Measurements from ENCODE around the gene CACNA2D3.

Gene CACNA2D3

DNA sequence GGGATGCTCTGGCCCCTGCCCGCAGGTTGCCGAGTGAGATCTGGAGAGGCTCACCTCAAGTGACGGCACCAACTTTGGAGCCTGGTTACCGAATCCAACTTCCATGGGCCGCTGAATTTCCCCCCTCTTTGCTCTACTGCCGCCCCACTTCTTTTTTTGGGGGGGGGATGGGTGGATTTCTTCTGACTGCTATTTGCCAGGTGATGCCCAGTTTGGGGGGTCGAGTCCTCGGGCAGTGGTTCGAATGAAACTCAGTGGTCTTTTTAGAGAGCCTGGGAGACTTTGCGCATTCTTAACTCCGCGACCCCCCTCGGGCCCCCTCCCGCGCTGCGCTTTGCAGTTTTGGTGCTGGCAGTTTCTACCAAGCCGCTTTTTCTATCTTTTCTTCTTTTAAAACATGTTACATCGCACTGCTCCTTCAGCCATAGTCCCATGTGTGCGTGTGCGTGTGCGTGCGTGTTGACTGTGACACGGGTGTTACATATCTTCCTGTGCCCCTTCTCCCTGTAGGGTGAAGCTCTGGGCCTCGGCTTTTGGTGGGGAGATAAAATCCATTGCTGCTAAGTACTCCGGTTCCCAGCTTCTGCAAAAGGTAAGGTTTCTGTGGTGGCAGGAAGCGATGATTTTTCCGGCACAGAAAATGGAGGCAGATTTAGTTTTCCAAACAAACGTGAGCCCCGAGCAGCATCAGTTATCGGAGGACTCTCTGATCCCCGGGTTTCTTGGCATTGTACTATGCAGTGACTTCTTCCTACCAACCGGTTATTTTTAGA is 837 bp downstream of the CACNA2D3 start:
- no peak overlapping the region for H3K9ac ChIP-seq (ENCODE audit: insufficient read length)
- no peak overlapping the region for H3K27ac ChIP-seq
- H3K9me3 ChIP-seq (ENCODE audit: low read depth, low read length), result no peaks in the 10 kb centered on the region
- H3K4me3 ChIP-seq, result no peak overlapping the region
- no peak for DNase-seq (ENCODE audit: low read depth, low spot score)
- TF ChIP-seq EZH2 (IDR thresholded peaks at IDR 0.05) (no peak), POLR2AphosphoS5 (IDR thresholded peaks at IDR 0.05; ENCODE audit: borderline replicate concordance, low read depth, low read length) (no peak), FOXP2 (optimal IDR thresholded peaks at IDR 0.05; ENCODE audit: control extremely low read depth, extremely low read length, insufficient read depth) (no peak)
- no peaks in the 10 kb centered on the region for H3K36me3 ChIP-seq (ENCODE audit: insufficient read depth, low read length)

DNA sequence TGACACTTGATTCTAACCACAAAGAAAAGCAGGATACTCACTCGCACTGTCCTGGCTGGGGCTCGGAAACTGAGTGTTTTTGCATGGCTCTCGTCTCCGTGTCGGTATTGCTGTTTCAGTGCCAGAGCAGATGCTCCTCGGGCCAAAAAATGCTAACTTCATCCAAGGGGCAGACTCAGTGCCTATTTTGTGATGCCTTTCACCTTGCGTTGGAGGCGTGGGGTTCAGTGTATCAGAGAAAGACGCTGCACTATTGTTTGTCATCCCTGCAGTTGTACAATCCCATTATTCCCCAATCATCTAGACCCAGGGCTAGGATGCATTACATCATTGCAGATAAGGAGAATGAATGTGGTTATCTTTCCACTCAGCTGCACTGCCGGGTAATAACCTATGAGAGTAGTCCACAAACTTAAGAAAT is 1.4 kb downstream of the CACNA2D3 start:
- no peak overlapping the region for H3K9ac ChIP-seq (ENCODE audit: insufficient read length)
- H3K4me3 ChIP-seq, result no peak overlapping the region
- DNase-seq (ENCODE audit: low read depth, low spot score), result no peak
- TF ChIP-seq POLR2AphosphoS5 (IDR thresholded peaks at IDR 0.05; ENCODE audit: borderline replicate concordance, low read depth, low read length) (no peak), EZH2 (IDR thresholded peaks at IDR 0.05) (no peak), FOXP2 (optimal IDR thresholded peaks at IDR 0.05; ENCODE audit: control extremely low read depth, extremely low read length, insufficient read depth) (no peak)
- no peaks in the 10 kb centered on the region for H3K9me3 ChIP-seq (ENCODE audit: low read depth, low read length)
- no peak overlapping the region for H3K27ac ChIP-seq
- no peaks in the 10 kb centered on the region for H3K36me3 ChIP-seq (ENCODE audit: insufficient read depth, low read length)

DNA sequence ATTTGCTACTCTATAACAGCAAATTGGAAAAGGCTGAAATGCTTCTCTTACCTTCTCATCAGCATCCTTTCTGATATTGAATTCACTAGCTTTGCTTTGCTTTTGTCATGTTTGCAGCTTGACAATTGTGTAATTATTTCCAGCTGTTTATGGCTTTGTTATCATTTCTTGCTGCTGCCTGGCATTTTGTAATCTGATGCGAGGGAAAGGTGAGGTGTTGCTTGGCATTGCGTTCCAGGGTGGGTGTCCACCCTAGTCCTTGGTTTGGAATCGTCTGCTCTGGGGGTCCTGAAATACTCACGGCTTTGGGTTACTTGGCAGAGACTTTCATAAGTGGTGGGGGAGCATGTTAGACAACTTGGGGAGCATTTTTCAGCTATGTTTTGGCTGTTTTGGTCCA is 2.9 kb downstream of the CACNA2D3 start:
- H3K36me3 ChIP-seq (ENCODE audit: insufficient read depth, low read length), result no peaks in the 10 kb centered on the region
- no peak overlapping the region for H3K4me3 ChIP-seq
- no peak overlapping the region for H3K9ac ChIP-seq (ENCODE audit: insufficient read length)
- TF ChIP-seq FOXP2 (optimal IDR thresholded peaks at IDR 0.05; ENCODE audit: control extremely low read depth, extremely low read length, insufficient read depth), result no peak
- no peak for TF ChIP-seq EZH2 (IDR thresholded peaks at IDR 0.05)
- no peak for TF ChIP-seq POLR2AphosphoS5 (IDR thresholded peaks at IDR 0.05; ENCODE audit: borderline replicate concordance, low read depth, low read length)
- no peaks in the 10 kb centered on the region for H3K9me3 ChIP-seq (ENCODE audit: low read depth, low read length)
- no peak overlapping the region for H3K27ac ChIP-seq
- DNase-seq (ENCODE audit: low read depth, low spot score), result no peak

DNA sequence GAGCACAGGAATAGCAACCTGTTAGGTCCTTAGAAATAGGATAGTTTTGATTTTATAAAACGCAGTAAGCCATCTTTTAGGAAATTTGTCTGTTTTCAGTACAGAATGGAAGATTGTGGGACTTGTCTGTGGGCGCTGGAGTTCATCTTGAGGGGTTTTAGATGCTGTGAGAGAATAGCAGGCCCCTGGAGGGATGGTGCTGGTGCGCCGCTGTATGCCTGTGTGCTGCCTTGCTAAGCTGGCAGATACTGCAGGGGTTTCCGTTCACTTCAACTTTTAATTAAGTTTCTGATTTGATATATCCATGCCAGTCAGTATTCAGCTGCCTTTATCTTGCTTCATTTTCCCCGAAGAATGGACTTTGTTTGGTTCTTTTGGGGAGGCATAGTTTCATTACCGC is 4.2 kb downstream of the CACNA2D3 start:
- H3K4me3 ChIP-seq, result no peak overlapping the region
- no peak overlapping the region for H3K27ac ChIP-seq
- no peaks in the 10 kb centered on the region for H3K36me3 ChIP-seq (ENCODE audit: insufficient read depth, low read length)
- no peaks in the 10 kb centered on the region for H3K9me3 ChIP-seq (ENCODE audit: low read depth, low read length)
- TF ChIP-seq FOXP2 (optimal IDR thresholded peaks at IDR 0.05; ENCODE audit: control extremely low read depth, extremely low read length, insufficient read depth) (no peak), POLR2AphosphoS5 (IDR thresholded peaks at IDR 0.05; ENCODE audit: borderline replicate concordance, low read depth, low read length) (no peak), EZH2 (IDR thresholded peaks at IDR 0.05) (no peak)
- no peak overlapping the region for H3K9ac ChIP-seq (ENCODE audit: insufficient read length)
- DNase-seq (ENCODE audit: low read depth, low spot score), result no peak

DNA sequence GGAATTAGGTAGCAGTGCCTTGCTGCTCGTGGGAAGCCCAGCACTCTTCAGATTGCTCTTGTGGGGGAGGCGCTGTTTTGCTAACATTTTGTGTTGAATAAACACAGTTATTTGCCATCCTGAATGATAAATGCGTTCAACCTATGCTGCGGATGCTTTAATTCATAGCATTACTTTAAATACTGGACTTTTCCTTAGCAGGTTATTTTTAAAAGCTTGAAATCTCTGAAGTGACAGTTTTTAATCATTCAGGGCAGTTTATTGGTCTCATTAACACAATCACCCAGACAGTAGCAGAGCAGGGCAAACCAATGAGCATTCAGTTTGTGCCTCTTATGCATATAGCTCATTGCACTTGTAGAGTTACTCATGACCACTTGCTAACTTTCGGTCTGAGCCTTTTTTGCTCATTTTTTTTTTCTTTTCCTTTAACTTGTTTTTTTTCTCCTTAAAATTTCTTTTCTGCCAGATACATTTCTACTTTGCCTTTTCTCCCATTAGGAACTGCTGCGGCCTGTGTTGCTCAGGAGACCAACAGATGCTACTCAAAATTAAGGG is 5.2 kb downstream of the CACNA2D3 start:
- Histone ChIP-seq H3K27ac (no peak overlapping the region), H3K9ac (ENCODE audit: insufficient read length) (no peak overlapping the region), H3K4me3 (no peak overlapping the region), H3K9me3 (ENCODE audit: low read depth, low read length) (no peaks in the 10 kb centered on the region), H3K36me3 (ENCODE audit: insufficient read depth, low read length) (no peaks in the 10 kb centered on the region)
- TF ChIP-seq FOXP2 (optimal IDR thresholded peaks at IDR 0.05; ENCODE audit: control extremely low read depth, extremely low read length, insufficient read depth) (no peak), EZH2 (IDR thresholded peaks at IDR 0.05) (no peak), POLR2AphosphoS5 (IDR thresholded peaks at IDR 0.05; ENCODE audit: borderline replicate concordance, low read depth, low read length) (no peak)
- no peak for DNase-seq (ENCODE audit: low read depth, low spot score)

DNA sequence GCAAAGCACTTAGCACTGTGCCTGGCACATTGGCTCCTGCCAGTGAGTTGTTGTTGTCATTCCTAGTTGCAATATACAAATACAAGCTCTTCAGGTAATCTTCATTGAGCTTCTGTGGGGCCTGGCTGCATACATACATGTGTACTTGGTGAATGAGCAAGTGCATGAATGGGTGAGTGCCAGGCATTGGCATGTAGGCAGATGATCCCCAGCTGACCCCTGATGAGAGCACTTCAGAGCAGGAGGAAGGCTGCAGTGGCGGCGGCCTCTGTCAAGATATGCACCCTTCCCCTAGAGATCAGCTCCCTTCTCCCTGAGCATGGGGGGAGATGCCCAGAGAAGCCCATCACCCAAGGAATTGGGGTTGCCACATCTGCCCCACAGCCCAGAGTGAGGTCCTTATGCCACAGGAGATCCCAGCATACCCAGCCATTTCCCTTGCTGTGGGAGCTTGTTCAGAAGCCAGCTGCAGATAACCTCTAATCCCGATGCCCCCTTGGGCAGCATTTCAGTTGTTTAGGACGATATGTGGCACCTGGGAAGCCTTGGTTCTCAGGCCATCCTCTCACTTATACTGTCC is 8.8 kb downstream of the CACNA2D3 start:
- TF ChIP-seq POLR2AphosphoS5 (IDR thresholded peaks at IDR 0.05; ENCODE audit: borderline replicate concordance, low read depth, low read length) (no peak), EZH2 (IDR thresholded peaks at IDR 0.05) (no peak)
- no peaks in the 10 kb centered on the region for H3K36me3 ChIP-seq (ENCODE audit: insufficient read depth, low read length)
- no peak for DNase-seq (ENCODE audit: low read depth, low spot score)

DNA sequence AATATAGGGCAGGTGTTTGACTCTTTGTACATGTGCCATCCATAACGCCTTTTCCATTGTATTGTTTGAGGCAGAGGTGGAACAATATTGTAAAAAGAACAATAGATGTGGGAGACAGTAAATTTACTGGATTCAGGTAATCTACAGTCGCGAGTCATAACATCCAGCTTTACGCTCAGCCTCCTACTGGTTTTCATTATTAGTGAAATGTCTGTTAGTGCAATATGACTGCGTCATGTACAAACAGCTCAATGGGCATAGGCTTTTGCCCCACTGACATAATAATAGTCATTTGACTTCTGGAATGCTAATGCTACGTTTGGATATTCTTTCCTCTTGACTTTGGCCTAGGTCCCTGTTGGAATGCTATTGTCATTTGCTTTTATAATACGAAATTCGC is 9.5 kb downstream of the CACNA2D3 start:
- H3K36me3 ChIP-seq (ENCODE audit: insufficient read depth, low read length), result no peaks in the 10 kb centered on the region
- no peak overlapping the region for H3K4me3 ChIP-seq
- no peak for DNase-seq (ENCODE audit: low read depth, low spot score)
- H3K27ac ChIP-seq, result no peak overlapping the region
- TF ChIP-seq POLR2AphosphoS5 (IDR thresholded peaks at IDR 0.05; ENCODE audit: borderline replicate concordance, low read depth, low read length) (no peak), EZH2 (IDR thresholded peaks at IDR 0.05) (no peak), FOXP2 (optimal IDR thresholded peaks at IDR 0.05; ENCODE audit: control extremely low read depth, extremely low read length, insufficient read depth) (no peak)
- H3K9me3 ChIP-seq (ENCODE audit: low read depth, low read length), result no peaks in the 10 kb centered on the region
- no peak overlapping the region for H3K9ac ChIP-seq (ENCODE audit: insufficient read length)

More for the DNA sequence above, 8.8 kb downstream of the CACNA2D3 start:
- Histone ChIP-seq H3K9ac (ENCODE audit: insufficient read length) (no peak overlapping the region), H3K4me3 (no peak overlapping the region), H3K27ac (no peak overlapping the region), H3K9me3 (ENCODE audit: low read depth, low read length) (no peaks in the 10 kb centered on the region)

DNA sequence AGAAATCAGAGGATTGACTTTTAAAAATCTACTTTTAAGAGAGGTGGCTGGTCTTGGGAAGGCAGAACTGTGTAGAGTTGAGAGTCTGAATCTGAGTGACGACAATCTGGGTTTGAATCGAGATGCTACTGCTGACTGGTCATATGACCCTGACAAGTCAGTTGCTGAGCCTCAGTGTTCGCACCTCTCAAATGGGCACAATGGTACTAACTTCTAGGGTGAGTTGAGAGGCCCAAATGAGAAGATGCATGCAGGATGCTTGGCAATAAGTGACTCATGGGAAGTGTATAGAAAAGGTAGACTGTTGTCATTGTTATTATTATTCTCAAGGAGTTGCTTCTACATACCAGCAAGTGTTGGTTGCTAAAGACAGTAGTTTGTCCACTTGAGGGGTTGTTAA is 10.3 kb downstream of the CACNA2D3 start:
- no peak for TF ChIP-seq POLR2AphosphoS5 (IDR thresholded peaks at IDR 0.05; ENCODE audit: borderline replicate concordance, low read depth, low read length)
- TF ChIP-seq FOXP2 (optimal IDR thresholded peaks at IDR 0.05; ENCODE audit: control extremely low read depth, extremely low read length, insufficient read depth), result no peak
- TF ChIP-seq EZH2 (IDR thresholded peaks at IDR 0.05), result no peak
- no peak for DNase-seq (ENCODE audit: low read depth, low spot score)
- Histone ChIP-seq H3K36me3 (ENCODE audit: insufficient read depth, low read length) (no peaks in the 10 kb centered on the region), H3K27ac (no peak overlapping the region), H3K9me3 (ENCODE audit: low read depth, low read length) (no peaks in the 10 kb centered on the region), H3K4me3 (no peak overlapping the region), H3K9ac (ENCODE audit: insufficient read length) (no peak overlapping the region)
